GM19397 (cell line): ENCODE data around the gene MAP3K3.

Experiments used
- ATAC-seq: cut with Tn5 transposase; IDR thresholded peaks from one replicate; pipeline ENCODE4 v1.9.1; 2021; ENCODE audit warnings: mild to moderate bottlenecking, moderate library complexity; ENCODE audit not compliant: unreplicated experiment

MAP3K3 gene

GRCh38 chr17:63689479-63689878, 67.3 kb downstream of the MAP3K3 start:
- ATAC-seq: no peak

GRCh38 chr17:63692195-63692816, 70.1 kb downstream of the MAP3K3 start:
- ATAC-seq: no peak

- no peak for ATAC-seq
Observed at GRCh38 chr17:63693411-63694113, 71.3 kb downstream of the MAP3K3 start.

GRCh38 chr17:63694229-63694949, 72.2 kb downstream of the MAP3K3 start:
- ATAC-seq: no peak

- ATAC-seq: no peak
Observed at GRCh38 chr17:63694950-63695773, 72.9 kb downstream of the MAP3K3 start.

GRCh38 chr17:63695889-63696288, 73.7 kb downstream of the MAP3K3 start:
- ATAC-seq: no peak

GRCh38 chr17:63696381-63696961, 74.3 kb downstream of the MAP3K3 start:
- ATAC-seq: no peak

- ATAC-seq: no peak
Observed at GRCh38 chr17:63697341-63698286, 75.4 kb downstream of the MAP3K3 start.

- ATAC-seq: no peak
Observed at GRCh38 chr17:63698381-63698885, 76.2 kb downstream of the MAP3K3 start.

- ATAC-seq: peak; percentile 36
Observed at GRCh38 chr17:63698886-63699637, 76.8 kb downstream of the MAP3K3 start.

GRCh38 chr17:63699638-63700527, 77.7 kb downstream of the MAP3K3 start, which contains the start of gene LIMD2:
TSS of gene LIMD2 (minus strand) at chr17:63700125. CDS start at chr17:63699298, 827 bp downstream.
- peak; percentile 23 for ATAC-seq

GRCh38 chr17:63700528-63701455, 78.6 kb downstream of the MAP3K3 start:
- peak; percentile 22 for ATAC-seq

- no peak for ATAC-seq
Observed at GRCh38 chr17:63701456-63701820, 79.2 kb downstream of the MAP3K3 start.

- no peak for ATAC-seq
Observed at GRCh38 chr17:63701868-63702720, 79.9 kb downstream of the MAP3K3 start.

- no peak for ATAC-seq
Observed at GRCh38 chr17:63702721-63703015, 80.5 kb downstream of the MAP3K3 start.

GRCh38 chr17:63703029-63703428, 80.8 kb downstream of the MAP3K3 start:
- ATAC-seq: no peak
